B cell (primary cell): ENCODE results near the gene IDS. TPM values are rescaled to one million over a fixed set of nuclear protein-coding genes. Genes with fewer than 3 reads are reported as not detected.

Source experiments
- ATAC-seq: fragments of 200-7000 bp; cut with Tn5 transposase; one replicate; pipeline ENCODE4 v1.10.0; 2021; ENCODE audit warnings: low read depth, mild to moderate bottlenecking, moderate number of reproducible peaks, moderate library complexity
- CTCF ChIA-PET: fragments of 350-600 bp; sonication (Branson Sonifier 250); formaldehyde crosslinking; loops from one replicate; lab custom pipeline; 2021; ENCODE audit warnings: antibody characterized with exemption, inconsistent platforms; lab: Charles Lee
- POLR2A ChIA-PET: fragments of 350-600 bp; sonication (Branson Sonifier 250); formaldehyde crosslinking; loops from one replicate; lab custom pipeline; 2021; ENCODE audit warnings: antibody characterized with exemption; lab: Charles Lee
- DNase-seq: peaks from one replicate; pipeline ENCODE4 v3.0.0; 2013
- H2AFZ ChIP-seq: 2 replicates; pipeline ENCODE4 v1.6.1; 2012; ENCODE audit warnings: mild to moderate bottlenecking, low read depth, low read length; ENCODE audit not compliant: insufficient read depth, poor library complexity, severe bottlenecking
- H3K27ac ChIP-seq, 2 donors: 1 replicate in 1 of 2; 2 replicates in 1 of 2; pipeline ENCODE4 v1.5.1; 2012 to 2013; ENCODE audit warnings: low read length in 2 of 2, mild to moderate bottlenecking in 2 of 2, moderate library complexity in 1 of 2
- H3K27me3 ChIP-seq, 4 experiments: fragments of 200-600 bp in 1 of 4; sonication (generic) in 1 of 4; replicated peaks in 1 of 4; 1 replicate in 2 of 4; 2 replicates in 2 of 4; pipeline versions ENCODE4 v1.6.1 to v1.7.0; 2013 to 2016; ENCODE audit warnings: low read length in 3 of 4, mild to moderate bottlenecking in 2 of 4, mixed read lengths in 1 of 4, moderate library complexity in 1 of 4; ENCODE audit not compliant: insufficient read depth in 4 of 4, control insufficient read depth in 3 of 4; ENCODE audit errors: control extremely low read depth in 1 of 4
- H3K36me3 ChIP-seq, 2 experiments: replicated peaks in 1 of 2; 1 replicate in 1 of 2; 2 replicates in 1 of 2; pipeline versions ENCODE4 v1.6.1 to v1.7.1; 2013; ENCODE audit warnings: low read length in 1 of 2; ENCODE audit not compliant: insufficient read depth in 2 of 2, control insufficient read depth in 1 of 2; ENCODE audit errors: control extremely low read depth in 1 of 2, extremely low read depth in 1 of 2
- H3K4me1 ChIP-seq, 2 donors: fragments of 200-600 bp in 1 of 2; sonication (generic) in 1 of 2; 1 replicate in 1 of 2; 2 replicates in 1 of 2; pipeline versions ENCODE4 v1.5.1 to v1.6.1; 2013 to 2017; ENCODE audit warnings: low read length in 2 of 2; ENCODE audit not compliant: control insufficient read depth in 2 of 2, insufficient read depth in 2 of 2
- H3K4me2 ChIP-seq: replicated peaks from 2 replicates; pipeline ENCODE3; 2012; ENCODE audit warnings: mild to moderate bottlenecking, low read depth, low read length; ENCODE audit not compliant: poor library complexity, severe bottlenecking
- H3K4me3 ChIP-seq, 5 experiments: fragments of 200-600 bp in 1 of 5; sonication (generic) in 1 of 5; 1 replicate in 3 of 5; 2 replicates in 2 of 5; pipeline versions ENCODE4 v1.5.1 to v1.7.0; 2011 to 2016; ENCODE audit warnings: low read length in 4 of 5, mild to moderate bottlenecking in 4 of 5, low read depth in 2 of 5, control low read depth in 1 of 5, moderate library complexity in 1 of 5; ENCODE audit not compliant: insufficient read depth in 1 of 5; ENCODE audit errors: control extremely low read depth in 1 of 5, extremely low read depth in 1 of 5
- H3K79me2 ChIP-seq: fragments of 200-600 bp; sonication (generic); one replicate; pipeline ENCODE4 v1.6.0; 2016; ENCODE audit warnings: low read length; ENCODE audit not compliant: control insufficient read depth, insufficient read depth
- H3K9ac ChIP-seq: fragments of 200-600 bp; sonication (generic); 2 replicates; pipeline ENCODE4 v1.6.1; 2017; ENCODE audit warnings: mild to moderate bottlenecking, low read length, moderate library complexity
- H3K9me3 ChIP-seq, 3 donors: one replicate each; pipeline versions ENCODE4 v1.6.1 to v1.7.1; 2013; ENCODE audit warnings: low read length in 2 of 3; ENCODE audit not compliant: control insufficient read depth in 2 of 3, insufficient read depth in 1 of 3; ENCODE audit errors: control extremely low read depth in 1 of 3
- H4K20me1 ChIP-seq: 2 replicates; pipeline ENCODE4 v1.6.0; 2012; ENCODE audit warnings: mild to moderate bottlenecking, low read length; ENCODE audit not compliant: insufficient read depth, control insufficient read depth, poor library complexity, severe bottlenecking
- H3K27ac Mint-ChIP-seq: one replicate; pipeline ENCODE4 v1.8.0; 2021; ENCODE audit warnings: mixed read lengths
- H3K27me3 Mint-ChIP-seq: one replicate; pipeline ENCODE4 v1.8.0; 2021; ENCODE audit warnings: mixed read lengths
- H3K4me1 Mint-ChIP-seq: one replicate; pipeline ENCODE4 v1.8.0; 2021; ENCODE audit warnings: mixed read lengths
- H3K4me3 Mint-ChIP-seq: one replicate; pipeline ENCODE4 v1.8.0; 2021; ENCODE audit warnings: mixed read lengths
- H3K9me3 Mint-ChIP-seq: one replicate; pipeline ENCODE4 v1.8.0; 2022; ENCODE audit warnings: mixed read lengths; ENCODE audit not compliant: insufficient read depth
- CTCF ChIP-seq: fragments of 200-600 bp; IDR thresholded peaks from one replicate; pipeline ENCODE4 v1.8.0; 2022; ENCODE audit warnings: antibody characterized with exemption, mild to moderate bottlenecking
- EZH2 ChIP-seq: IDR thresholded peaks from 2 replicates; pipeline ENCODE4 v1.6.1; 2012; ENCODE audit warnings: borderline replicate concordance, low read depth, mild to moderate bottlenecking, moderate library complexity, low read length; ENCODE audit not compliant: insufficient read depth, poor library complexity, severe bottlenecking
- WGBS: methylation state at CpG from one replicate; pipeline ENCODE4 v1.1.5; 2013; ENCODE audit warnings: missing lambda C conversion rate; ENCODE audit not compliant: insufficient coverage; 5-methylcytosine and 5-hydroxymethylcytosine counted together
- intact Hi-C: fragments of 100-400 bp; cut with micrococcal nuclease; formaldehyde crosslinking; loops from one replicate; pipeline ENCODE4 v1.10.0; 2022
- polyA plus RNA-seq: library from polyadenylated mRNA; depleted of rRNA; stranded (reverse); fragments of >200 nt; gene quantifications from 2 replicates; pipeline ENCODE4 v1.2.3, GENCODE V29; 2012
- total RNA-seq, 2 donors: library from RNA; stranded (reverse); fragments of 120-200 nt in 1 of 2; gene quantifications; 1 replicate in 1 of 2; 2 replicates in 1 of 2; pipeline versions ENCODE4 v1.2.3 to v1.2.4, GENCODE V29; 2013 to 2022

The IDS gene
- total and polyA plus RNA-seq, 2 donors (not counting 1 experiment from before 2014, with no cell fraction given), result 85.3 to 169 TPM

GRCh38 chrX:149495573-149496071, 9.5 kb downstream of the IDS start:
- H3K79me2 ChIP-seq, result peaks cover 7% of the 10 kb centered on the region
- Mint-ChIP-seq H3K27ac (no peak overlapping the region), H3K9me3 (no peaks in the 10 kb centered on the region), H3K4me3 (no peak overlapping the region), H3K4me1 (peaks cover 9% of the 10 kb centered on the region), H3K27me3 (no peaks in the 10 kb centered on the region)
- no peaks in the 10 kb centered on the region for H3K4me1 ChIP-seq
- WGBS, result no CpG with 5 or more reads among the region's 5 CpGs
- no peak overlapping the region for H3K9ac ChIP-seq
- DNase-seq (no peak), ATAC-seq (no peak)
- TF ChIP-seq EZH2 (no peak), CTCF (no peak)
- peaks cover 0 to 94% of the 10 kb centered on the region in 2 experiments for H3K36me3 ChIP-seq
- H3K27ac ChIP-seq, result no peak overlapping the region
- no peaks in the 10 kb centered on the region for H3K9me3 ChIP-seq
- intact Hi-C loops, result no loop called here
- CTCF ChIA-PET, result interaction anchor here (1.3 kb wide), 1 partner anchor 17 kb away, joined by 5 read pairs; no protein-coding TSS in a partner anchor
- H3K4me3 ChIP-seq, result no peak overlapping the region
- peaks cover 18% of the 10 kb centered on the region for H4K20me1 ChIP-seq
- no peak overlapping the region for H2AFZ ChIP-seq
- no peaks in the 10 kb centered on the region for H3K27me3 ChIP-seq
- no peak overlapping the region for H3K4me2 ChIP-seq
- POLR2A ChIA-PET, result no interaction called here

- H3K9me3 ChIP-seq, result no peaks in the 10 kb centered on the region
- no peak overlapping the region for H3K9ac ChIP-seq
- H3K79me2 ChIP-seq, result peaks cover 7% of the 10 kb centered on the region
- POLR2A ChIA-PET, result no interaction called here
- Mint-ChIP-seq H3K4me3 (no peak overlapping the region), H3K27ac (no peak overlapping the region), H3K27me3 (no peaks in the 10 kb centered on the region), H3K4me1 (peaks cover 5% of the 10 kb centered on the region), H3K9me3 (no peaks in the 10 kb centered on the region)
- no peak overlapping the region for H3K4me2 ChIP-seq
- no peaks in the 10 kb centered on the region for H3K4me1 ChIP-seq
- intact Hi-C loops, result no loop called here
- H2AFZ ChIP-seq, result no peak overlapping the region
- H3K27me3 ChIP-seq, result no peaks in the 10 kb centered on the region
- TF ChIP-seq CTCF (no peak), EZH2 (no peak)
- H4K20me1 ChIP-seq, result peaks cover 15% of the 10 kb centered on the region
- peaks cover 0 to 94% of the 10 kb centered on the region in 2 experiments for H3K36me3 ChIP-seq
- DNase-seq, result no peak
- WGBS, result no CpG with 5 or more reads among the region's 4 CpGs
- ATAC-seq, result no peak
- no peak overlapping the region for H3K27ac ChIP-seq
- H3K4me3 ChIP-seq, result no peak overlapping the region
- CTCF ChIA-PET, result no interaction called here
These were observed 10.1 kb downstream of the IDS start for GRCh38 chrX:149494844-149495565.
